GM21381 (cell line): Measurements from ENCODE around the gene DNAJA2.

Experiments
- ATAC-seq: cut with Tn5 transposase; IDR thresholded peaks from one replicate; pipeline ENCODE4 v1.9.1; 2021; ENCODE audit warnings: mild to moderate bottlenecking, moderate library complexity; ENCODE audit not compliant: unreplicated experiment

DNAJA2 gene

DNA sequence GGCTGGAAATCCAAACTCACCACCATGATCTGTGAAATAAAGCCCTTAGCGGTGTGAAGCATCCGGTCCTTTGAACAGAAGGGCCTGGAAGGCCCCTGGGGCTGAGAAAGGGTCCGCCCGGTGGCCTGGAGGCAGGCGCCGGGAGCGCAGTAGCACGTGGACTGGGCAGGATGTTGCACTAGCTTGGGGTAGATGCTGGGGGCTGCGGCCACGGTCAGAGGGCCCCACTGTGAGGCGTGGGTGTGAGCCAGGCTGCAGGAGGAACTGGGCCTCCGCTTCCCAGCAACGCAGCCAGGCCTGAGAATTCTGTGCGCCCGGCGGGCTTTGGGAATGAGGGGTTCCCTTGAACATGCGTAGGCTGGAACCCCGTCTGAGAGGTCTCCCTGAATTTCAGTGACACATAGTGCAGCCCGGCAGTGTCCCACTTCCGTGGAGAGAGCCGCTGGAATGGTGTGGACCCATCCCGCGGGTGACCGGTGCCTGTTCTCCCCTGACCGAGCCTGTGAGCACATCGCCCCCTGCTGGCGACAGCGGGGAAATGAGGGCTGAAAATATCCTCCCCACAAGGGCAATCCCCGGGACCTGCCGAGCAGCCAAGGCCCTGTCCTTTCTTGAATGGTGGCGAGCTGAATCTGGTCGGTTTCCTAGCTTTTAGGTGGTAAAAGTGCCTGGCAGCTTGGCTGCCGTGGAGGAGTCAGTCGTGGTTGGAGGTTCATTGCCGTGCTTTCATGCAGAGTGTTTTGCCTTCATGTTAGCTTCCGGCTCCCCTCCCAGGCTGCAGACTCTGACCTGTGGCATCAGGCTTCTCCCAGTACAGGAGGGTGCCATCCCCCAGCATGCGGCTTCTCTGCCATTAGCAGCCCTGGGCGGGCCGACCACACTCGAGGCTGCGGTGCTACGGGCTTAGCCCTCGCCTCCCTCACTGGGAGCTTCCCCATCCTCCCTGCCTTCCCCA lies 43.8 kb downstream of the DNAJA2 start:
- ATAC-seq = peak; percentile 56

DNA sequence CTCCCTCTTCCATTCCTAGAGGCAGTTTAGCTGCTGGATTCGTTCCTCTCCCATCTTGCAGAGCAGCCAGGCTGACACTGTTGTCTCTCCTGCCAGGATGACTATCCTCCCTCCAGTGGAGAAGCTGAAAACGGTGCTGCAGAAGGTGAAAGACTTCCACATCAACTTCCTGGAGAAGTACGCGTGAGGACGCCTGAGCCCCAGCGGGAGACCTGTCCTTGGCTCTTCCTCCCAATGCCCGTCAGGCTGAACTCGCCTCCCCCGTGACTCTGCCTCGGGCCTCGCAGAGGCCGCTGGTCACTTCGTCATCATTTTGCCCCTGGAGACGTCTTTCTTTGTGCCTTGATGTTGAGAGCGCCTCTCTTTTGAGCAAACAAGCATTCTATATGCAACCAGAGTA lies 44.7 kb downstream of the DNAJA2 start:
- ATAC-seq = no peak

- no peak for ATAC-seq
Measured at GRCh38 chr16:46927273-46927672, 46.2 kb downstream of the DNAJA2 start.

DNA sequence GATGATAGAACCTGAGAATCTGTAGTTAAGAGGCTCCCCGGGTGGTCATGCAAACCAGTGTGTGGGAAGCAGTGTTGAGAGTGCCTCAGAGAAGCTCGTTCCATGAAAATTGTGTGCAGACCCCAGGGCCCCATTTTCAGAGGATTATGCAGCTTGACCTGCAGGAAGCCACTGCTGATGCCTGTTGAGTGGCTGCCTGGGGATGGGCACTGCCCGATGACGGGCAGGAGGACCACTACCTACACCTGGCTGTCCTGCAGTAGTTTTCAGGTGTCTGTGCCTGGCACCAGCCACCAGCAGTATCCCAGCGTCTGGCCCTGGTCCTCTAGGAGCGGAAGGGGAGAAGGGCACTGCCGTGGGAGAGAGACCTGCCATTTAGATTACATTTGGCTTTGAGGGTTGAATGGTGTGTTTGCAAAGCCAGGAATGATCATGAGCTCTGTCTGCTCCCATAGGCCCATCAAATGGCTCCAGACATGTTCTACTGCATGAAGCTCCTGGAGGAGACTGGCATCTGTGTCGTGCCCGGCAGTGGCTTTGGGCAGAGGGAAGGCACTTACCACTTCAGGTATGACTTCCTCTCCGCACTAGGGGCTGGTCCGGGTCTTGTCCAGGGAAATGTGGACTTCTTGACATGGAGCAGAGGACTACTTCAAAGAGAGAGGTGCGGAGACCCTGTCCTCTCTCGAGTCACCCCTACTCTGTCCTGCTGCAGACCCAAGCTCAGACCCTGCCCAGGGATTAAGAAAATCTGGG lies 46.8 kb downstream of the DNAJA2 start:
- no peak for ATAC-seq

- ATAC-seq = no peak
Measured at GRCh38 chr16:46924402-46924801, 49.1 kb downstream of the DNAJA2 start.

DNA sequence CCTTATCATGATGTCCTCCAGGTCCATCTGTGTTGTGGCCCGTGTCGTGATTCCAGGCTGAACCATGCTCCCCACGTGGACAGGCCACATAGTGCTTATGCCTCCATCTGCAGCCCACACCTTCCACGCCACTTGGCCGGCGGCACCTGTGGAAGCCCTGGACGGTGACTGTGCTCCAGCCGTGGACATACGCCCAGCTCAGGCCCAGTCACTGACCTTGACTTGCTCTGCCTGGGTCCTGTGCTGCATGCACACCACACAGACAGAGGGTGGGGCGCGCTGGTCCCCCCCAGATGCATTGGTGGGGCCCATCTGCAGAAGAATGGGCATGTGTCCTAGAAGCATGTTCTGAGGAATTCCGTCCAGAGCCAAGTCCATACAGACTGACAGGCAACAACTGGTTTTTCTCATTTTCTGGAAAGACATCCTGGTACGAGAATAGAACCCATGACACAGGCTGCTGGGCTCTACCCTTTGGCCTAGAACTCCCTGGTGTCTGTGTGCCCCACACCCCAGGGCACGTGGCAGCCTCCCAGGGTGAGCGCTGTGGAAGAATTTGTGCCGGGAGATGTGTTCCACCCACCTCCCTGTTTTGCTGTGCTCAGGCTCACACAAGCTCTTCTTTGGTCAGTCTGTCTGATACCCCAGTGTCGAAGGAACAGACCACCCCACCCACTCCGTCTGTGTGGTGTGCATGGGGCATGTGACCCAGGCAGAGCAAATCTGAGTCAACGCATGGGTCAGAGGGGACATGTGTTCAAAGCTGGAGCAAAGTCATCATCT lies 49.8 kb downstream of the DNAJA2 start:
- no peak for ATAC-seq

DNA sequence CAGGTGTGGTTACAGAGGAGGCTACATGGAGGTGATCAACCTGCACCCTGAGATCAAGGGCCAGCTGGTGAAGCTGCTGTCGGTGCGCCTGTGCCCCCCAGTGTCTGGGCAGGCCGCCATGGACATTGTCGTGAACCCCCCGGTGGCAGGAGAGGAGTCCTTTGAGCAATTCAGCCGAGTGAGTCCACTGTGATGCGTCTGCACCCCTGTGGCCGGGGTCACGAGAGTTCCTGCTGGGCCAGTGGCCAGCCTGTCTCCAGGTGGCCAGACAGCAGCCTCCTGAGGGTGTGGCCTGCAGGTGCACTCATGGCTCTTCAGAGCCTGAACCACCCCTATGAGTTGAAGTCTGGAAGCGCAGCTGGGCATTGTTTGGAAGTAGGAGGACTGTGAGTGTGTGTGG lies 51.2 kb downstream of the DNAJA2 start:
- ATAC-seq = no peak

DNA sequence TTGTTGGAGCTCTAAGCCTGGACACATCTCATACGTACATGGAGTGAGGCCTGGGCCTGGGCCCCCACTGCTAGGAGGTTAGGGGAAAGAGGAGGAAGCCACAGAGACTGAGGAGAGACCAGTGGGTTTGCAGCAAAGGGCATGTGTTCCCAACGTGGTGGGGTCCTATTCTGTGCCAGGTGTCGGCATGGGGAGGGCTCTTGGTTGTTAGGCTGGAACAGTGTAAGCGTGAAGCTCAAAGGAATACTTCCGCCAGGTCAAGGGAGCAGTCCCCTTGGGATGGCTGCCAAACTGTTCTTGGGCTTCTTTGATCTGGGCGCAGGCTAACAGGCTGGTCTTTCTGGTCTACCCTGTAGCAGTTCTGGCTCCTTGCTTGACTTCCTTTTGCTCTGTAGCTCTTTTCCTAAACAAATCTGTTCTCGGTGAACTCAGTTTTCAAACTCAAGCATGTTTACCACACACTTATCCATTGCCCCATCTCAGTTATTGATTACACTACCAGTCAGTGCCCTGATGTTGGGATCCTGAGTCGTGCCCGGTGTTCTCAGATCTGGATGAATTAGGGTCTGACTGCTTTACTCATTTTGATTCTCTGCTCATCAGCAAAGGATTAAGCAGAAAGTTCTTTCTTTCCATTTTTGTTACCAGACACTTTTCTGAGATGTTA lies 52.9 kb downstream of the DNAJA2 start:
- no peak for ATAC-seq

GRCh38 chr16:46918905-46919792 lies 54.3 kb downstream of the DNAJA2 start:
- peak; percentile 87 for ATAC-seq

GRCh38 chr16:46918400-46918799 lies 55.1 kb downstream of the DNAJA2 start:
- no peak for ATAC-seq

GRCh38 chr16:46916980-46917379 lies 56.5 kb downstream of the DNAJA2 start:
- ATAC-seq = no peak

DNA sequence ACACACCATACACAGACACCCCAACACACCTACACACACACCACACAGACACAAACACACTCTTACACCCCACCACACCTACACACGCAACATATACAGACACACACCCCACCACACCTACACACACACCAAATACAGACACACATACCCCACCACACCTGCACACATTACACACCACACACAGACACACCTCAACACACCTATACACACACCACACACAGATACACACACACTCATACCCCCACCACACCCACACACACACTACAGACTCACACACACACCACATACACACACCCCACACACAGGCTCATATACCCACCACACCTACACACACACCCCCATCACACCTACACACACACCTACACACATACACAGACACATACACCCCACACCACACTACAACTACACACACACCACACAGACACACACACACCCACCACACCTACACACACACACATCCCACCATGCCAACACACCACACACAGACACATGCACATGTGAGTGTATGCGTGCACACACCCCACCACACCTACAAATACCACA lies 57.9 kb downstream of the DNAJA2 start:
- no peak for ATAC-seq

GRCh38 chr16:46914556-46915201 lies 58.8 kb downstream of the DNAJA2 start:
- ATAC-seq = no peak

- ATAC-seq = no peak
Measured at GRCh38 chr16:46911650-46912049, 61.8 kb downstream of the DNAJA2 start.

- peak; percentile 54 for ATAC-seq
Measured at GRCh38 chr16:46911038-46911437, 62.4 kb downstream of the DNAJA2 start.

GRCh38 chr16:46908540-46909372 lies 64.7 kb downstream of the DNAJA2 start:
- ATAC-seq = no peak

DNA sequence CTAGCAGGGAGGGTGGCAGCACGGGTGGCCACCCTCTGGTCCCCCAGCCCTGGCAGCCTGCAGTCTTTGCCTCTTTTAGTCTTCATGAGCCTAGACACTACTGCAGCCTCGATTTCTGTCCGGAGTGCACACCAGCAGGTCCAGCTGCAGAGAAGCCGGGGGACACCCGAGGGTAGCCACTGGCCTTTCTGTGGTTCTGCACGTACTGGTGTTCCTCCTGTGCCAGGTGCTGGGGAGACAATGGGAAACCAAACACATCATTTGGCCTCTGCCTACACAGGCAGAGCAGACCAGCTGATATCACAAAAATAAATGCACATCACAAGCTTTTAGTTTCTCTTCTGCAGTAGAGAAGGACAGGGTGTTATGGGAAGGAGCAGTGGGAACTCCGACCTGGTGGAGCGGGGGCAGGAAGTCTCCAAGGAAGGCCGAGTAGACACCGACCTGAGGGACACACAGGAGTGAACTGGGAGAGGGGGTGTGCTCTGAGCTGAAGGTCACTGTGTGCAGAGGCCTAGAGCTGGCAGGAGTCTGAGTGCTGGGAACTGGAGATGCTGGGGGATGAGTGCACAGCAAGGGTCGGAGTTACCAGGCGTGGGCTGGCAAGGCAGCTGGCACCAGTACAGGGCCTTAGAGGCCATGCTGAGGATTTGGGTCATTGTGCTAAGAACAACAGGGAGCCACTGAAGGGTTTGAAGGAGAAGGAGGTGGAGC lies 66.3 kb downstream of the DNAJA2 start:
- ATAC-seq = no peak
